GM19239 (cell line): ENCODE data around the gene POGZ.
"Not testable (repeated sequence)": the region's sequence is repeated elsewhere in the genome, so short reads cannot be mapped to it uniquely, and the experiment has no call there.

ENCODE experiments used
- DNase-seq: peaks from one replicate; pipeline ENCODE4 v3.0.0; 2011; ENCODE audit warnings: low spot score; ENCODE audit not compliant: insufficient read length
- FAIRE-seq: peaks from 2 replicates; lab custom pipeline; 2011; peaks lifted over from hg19 to GRCh38; lab: Jason Lieb, UNC

The POGZ gene

GRCh38 chr1:151419819-151420218 is 39.5 kb downstream of the POGZ start:
- DNase-seq (no peak), FAIRE-seq (no peak)

- no peak for FAIRE-seq
- DNase-seq = no peak
Observed at GRCh38 chr1:151418081-151418480, 41.2 kb downstream of the POGZ start.

- FAIRE-seq = no peak
- DNase-seq = no peak
Observed at GRCh38 chr1:151416231-151416630, 43.1 kb downstream of the POGZ start.

- FAIRE-seq (no peak), DNase-seq (no peak)
Observed at GRCh38 chr1:151411884-151412283, 47.4 kb downstream of the POGZ start.

GRCh38 chr1:151408891-151409290 is 50.4 kb downstream of the POGZ start:
- no peak for FAIRE-seq

GRCh38 chr1:151407304-151407703 is 52.0 kb downstream of the POGZ start:
- no peak for DNase-seq
- FAIRE-seq = no peak

More at GRCh38 chr1:151408891-151409290, 50.4 kb downstream of the POGZ start:
- no peak for DNase-seq

- FAIRE-seq (no peak), DNase-seq (no peak)
Observed at GRCh38 chr1:151406176-151406575, 53.1 kb downstream of the POGZ start.

- FAIRE-seq (no peak), DNase-seq (no peak)
Observed at GRCh38 chr1:151405187-151405951, 53.9 kb downstream of the POGZ start.

- no peak for FAIRE-seq
- no peak for DNase-seq
Observed at GRCh38 chr1:151403612-151404011, 55.7 kb downstream of the POGZ start.

GRCh38 chr1:151402764-151403163 is 56.5 kb downstream of the POGZ start:
- DNase-seq (no peak), FAIRE-seq (no peak)

- DNase-seq (no peak), FAIRE-seq (no peak)
Observed at GRCh38 chr1:151401860-151402259, 57.4 kb downstream of the POGZ start.

GRCh38 chr1:151401125-151401788 is 58.0 kb downstream of the POGZ start:
- no peak for DNase-seq
- FAIRE-seq = no peak

- peak; percentile 99 for FAIRE-seq
- peak; percentile 72 for DNase-seq
Observed at GRCh38 chr1:151399324-151400171, 59.7 kb downstream of the POGZ start, which contains the start of gene PSMB4. Gene PSMB4, plus strand, starts transcription at chr1:151399573. Its CDS starts 15 bp downstream, at chr1:151399588.

- not testable (repeated sequence) for FAIRE-seq, DNase-seq
Observed at GRCh38 chr1:151396265-151396664, 63.0 kb downstream of the POGZ start.

- no peak for FAIRE-seq
- DNase-seq = no peak
Observed at GRCh38 chr1:151393583-151393982, 65.7 kb downstream of the POGZ start.

- FAIRE-seq = no peak
Observed at GRCh38 chr1:151391079-151391563, 68.2 kb downstream of the POGZ start.

GRCh38 chr1:151390221-151391078 is 68.8 kb downstream of the POGZ start:
- not testable (repeated sequence) for FAIRE-seq

More at GRCh38 chr1:151391079-151391563, 68.2 kb downstream of the POGZ start:
- no peak for DNase-seq

GRCh38 chr1:151386002-151386401 is 73.3 kb downstream of the POGZ start:
- DNase-seq (no peak), FAIRE-seq (no peak)

More at GRCh38 chr1:151390221-151391078, 68.8 kb downstream of the POGZ start:
- DNase-seq = not testable (repeated sequence)

GRCh38 chr1:151384584-151384983 is 74.7 kb downstream of the POGZ start:
- no peak for DNase-seq
- no peak for FAIRE-seq
